GM21737 (cell line): Measurements from ENCODE around the gene BRD3.

Source experiments
- ATAC-seq: cut with Tn5 transposase; IDR thresholded peaks from one replicate; pipeline ENCODE4 v1.9.1; 2021; ENCODE audit warnings: mild to moderate bottlenecking, moderate library complexity; ENCODE audit not compliant: unreplicated experiment

Gene BRD3

GRCh38 chr9:134066913-134067851, 644 bp downstream of the BRD3 start:
- peak; percentile 8 for ATAC-seq

GRCh38 chr9:134066526-134066912, 1.3 kb downstream of the BRD3 start:
- no peak for ATAC-seq

- peak; percentile 27 for ATAC-seq
Observed at GRCh38 chr9:134065612-134066419, 2.0 kb downstream of the BRD3 start.

GRCh38 chr9:134064711-134065110, 3.1 kb downstream of the BRD3 start:
- ATAC-seq: no peak

- no peak for ATAC-seq
Observed at GRCh38 chr9:134063571-134064450, 4.0 kb downstream of the BRD3 start.

GRCh38 chr9:134063088-134063570, 4.7 kb downstream of the BRD3 start:
- no peak for ATAC-seq

GRCh38 chr9:134062461-134063087, 5.3 kb downstream of the BRD3 start:
- no peak for ATAC-seq

- no peak for ATAC-seq
Observed at GRCh38 chr9:134061688-134062371, 6.0 kb downstream of the BRD3 start.

GRCh38 chr9:134061019-134061687, 6.7 kb downstream of the BRD3 start:
- ATAC-seq: no peak

- no peak for ATAC-seq
Observed at GRCh38 chr9:134060546-134060945, 7.3 kb downstream of the BRD3 start.

GRCh38 chr9:134059661-134060395, 8.0 kb downstream of the BRD3 start:
- peak; percentile 75 for ATAC-seq

- no peak for ATAC-seq
Observed at GRCh38 chr9:134059188-134059641, 8.6 kb downstream of the BRD3 start.

GRCh38 chr9:134058716-134059115, 9.1 kb downstream of the BRD3 start:
- ATAC-seq: no peak

GRCh38 chr9:134057751-134058701, 9.8 kb downstream of the BRD3 start:
- ATAC-seq: no peak

GRCh38 chr9:134057307-134057657, 10.5 kb downstream of the BRD3 start:
- ATAC-seq: no peak

GRCh38 chr9:134056483-134057306, 11.1 kb downstream of the BRD3 start:
- no peak for ATAC-seq
